Measurements from ENCODE around the gene ANKRD30A. TPM values are rescaled to one million over a fixed set of nuclear protein-coding genes. Genes with fewer than 3 reads are reported as not detected.
A peak's percentile ranks its signal among the peaks of the same experiment; 100 is the strongest.
"Not testable (repeated sequence)": the region's sequence is repeated elsewhere in the genome, so short reads cannot be mapped to it uniquely, and the experiment has no call there.

The ANKRD30A gene
- total RNA-seq, 1 donor from 2014 or later = not detected

- no peaks in the 10 kb centered on the region for H3K9me3 ChIP-seq
- DNase-seq (ENCODE audit: extremely low spot score in 2 of 2) = no peak
- intact Hi-C loops (cut with DNase I) = no loop called here
Measured at GRCh38 chr10:37124532-37124931, 866 bp upstream of the ANKRD30A start.

GRCh38 chr10:37125921-37126320, 523 bp downstream of the ANKRD30A start:
- no peaks in the 10 kb centered on the region for H3K27me3 ChIP-seq
- intact Hi-C loops (cut with DNase I) = no loop called here
- TF ChIP-seq POLR2AphosphoS5 (IDR thresholded peaks at IDR 0.05; ENCODE audit: insufficient read depth in 1 of 2, low read depth in 1 of 2) = no peak
- TF ChIP-seq POLR2A (IDR thresholded peaks at IDR 0.05) = no peak
- no peak for TF ChIP-seq CTCF (IDR thresholded peaks at IDR 0.05)

More at GRCh38 chr10:37124532-37124931, 866 bp upstream of the ANKRD30A start:
- Histone ChIP-seq H3K4me3 (no peak overlapping the region), H3K27ac (no peak overlapping the region), H3K4me1 (no peaks in the 10 kb centered on the region), H3K27me3 (no peaks in the 10 kb centered on the region), H3K36me3 (no peaks in the 10 kb centered on the region)
- TF ChIP-seq POLR2A (IDR thresholded peaks at IDR 0.05) (no peak), POLR2AphosphoS5 (IDR thresholded peaks at IDR 0.05; ENCODE audit: insufficient read depth in 1 of 2, low read depth in 1 of 2) (no peak), CTCF (IDR thresholded peaks at IDR 0.05) (no peak)

GRCh38 chr10:37146443-37146842, 21.0 kb downstream of the ANKRD30A start:
- TF ChIP-seq POLR2AphosphoS5 (IDR thresholded peaks at IDR 0.05; ENCODE audit: insufficient read depth in 1 of 2, low read depth in 1 of 2) = no peak
- no peak for TF ChIP-seq POLR2A (IDR thresholded peaks at IDR 0.05)
- TF ChIP-seq CTCF (IDR thresholded peaks at IDR 0.05) = no peak
- Histone ChIP-seq H3K27ac (no peak overlapping the region), H3K4me1 (no peaks in the 10 kb centered on the region), H3K4me3 (no peak overlapping the region), H3K9me3 (no peaks in the 10 kb centered on the region), H3K27me3 (no peaks in the 10 kb centered on the region), H3K36me3 (no peaks in the 10 kb centered on the region)
- no peak for DNase-seq (ENCODE audit: extremely low spot score in 2 of 2)
- intact Hi-C loops (cut with DNase I) = no loop called here

More at GRCh38 chr10:37125921-37126320, 523 bp downstream of the ANKRD30A start:
- H3K36me3 ChIP-seq = no peaks in the 10 kb centered on the region
- H3K4me3 ChIP-seq = no peak overlapping the region
- no peaks in the 10 kb centered on the region for H3K4me1 ChIP-seq
- H3K27ac ChIP-seq = no peak overlapping the region
- no peaks in the 10 kb centered on the region for H3K9me3 ChIP-seq
- no peak for DNase-seq (ENCODE audit: extremely low spot score in 2 of 2)

- H3K9me3 ChIP-seq; H3K27me3 ChIP-seq; intact Hi-C loops (cut with DNase I); H3K27ac ChIP-seq; H3K4me1 ChIP-seq; H3K4me3 ChIP-seq; H3K36me3 ChIP-seq; DNase-seq (ENCODE audit: extremely low spot score in 2 of 2): not testable (repeated sequence)
Measured at GRCh38 chr10:37162430-37162829, 37.0 kb downstream of the ANKRD30A start.

GRCh38 chr10:37171945-37172344, 46.5 kb downstream of the ANKRD30A start:
- H3K4me1 ChIP-seq; H3K9me3 ChIP-seq; H3K36me3 ChIP-seq; H3K27me3 ChIP-seq; intact Hi-C loops (cut with DNase I); H3K4me3 ChIP-seq; H3K27ac ChIP-seq: not testable (repeated sequence)
- DNase-seq (ENCODE audit: extremely low spot score in 2 of 2) = peak in 1 of 2 donors; percentile 88

- H3K9me3 ChIP-seq; intact Hi-C loops (cut with DNase I); H3K27me3 ChIP-seq; H3K27ac ChIP-seq; H3K4me3 ChIP-seq; H3K36me3 ChIP-seq; H3K4me1 ChIP-seq: not testable (repeated sequence)
- DNase-seq (ENCODE audit: extremely low spot score in 2 of 2) = peak in 1 of 2 donors; percentile 85
Measured at GRCh38 chr10:37178296-37178695, 52.9 kb downstream of the ANKRD30A start.

- H3K4me3 ChIP-seq; H3K4me1 ChIP-seq; H3K27ac ChIP-seq; H3K36me3 ChIP-seq; DNase-seq (ENCODE audit: extremely low spot score in 2 of 2); H3K9me3 ChIP-seq; intact Hi-C loops (cut with DNase I); H3K27me3 ChIP-seq: not testable (repeated sequence)
Measured at GRCh38 chr10:37182719-37183118, 57.3 kb downstream of the ANKRD30A start.

Measured in vagina (tissue), 2 donors.